B cell (primary cell): ENCODE measurements around the gene MRPS9. TPM values are rescaled to one million over a fixed set of nuclear protein-coding genes. Genes with fewer than 3 reads are reported as not detected.
A peak's percentile ranks its signal among the peaks of the same experiment; 100 is the strongest.

Experiments used
- ATAC-seq: fragments of 200-7000 bp; cut with Tn5 transposase; one replicate; pipeline ENCODE4 v1.10.0; 2021; ENCODE audit warnings: low read depth, mild to moderate bottlenecking, moderate number of reproducible peaks, moderate library complexity
- CTCF ChIA-PET: fragments of 350-600 bp; sonication (Branson Sonifier 250); formaldehyde crosslinking; loops from one replicate; lab custom pipeline; 2021; ENCODE audit warnings: antibody characterized with exemption, inconsistent platforms; lab: Charles Lee
- POLR2A ChIA-PET: fragments of 350-600 bp; sonication (Branson Sonifier 250); formaldehyde crosslinking; loops from one replicate; lab custom pipeline; 2021; ENCODE audit warnings: antibody characterized with exemption; lab: Charles Lee
- DNase-seq: peaks from one replicate; pipeline ENCODE4 v3.0.0; 2013
- H2AFZ ChIP-seq: 2 replicates; pipeline ENCODE4 v1.6.1; 2012; ENCODE audit warnings: mild to moderate bottlenecking, low read depth, low read length; ENCODE audit not compliant: insufficient read depth, poor library complexity, severe bottlenecking
- H3K27ac ChIP-seq, 2 donors: 1 replicate in 1 of 2; 2 replicates in 1 of 2; pipeline ENCODE4 v1.5.1; 2012 to 2013; ENCODE audit warnings: low read length in 2 of 2, mild to moderate bottlenecking in 2 of 2, moderate library complexity in 1 of 2
- H3K27me3 ChIP-seq, 4 experiments: fragments of 200-600 bp in 1 of 4; sonication (generic) in 1 of 4; replicated peaks in 1 of 4; 1 replicate in 2 of 4; 2 replicates in 2 of 4; pipeline versions ENCODE4 v1.6.1 to v1.7.0; 2013 to 2016; ENCODE audit warnings: low read length in 3 of 4, mild to moderate bottlenecking in 2 of 4, mixed read lengths in 1 of 4, moderate library complexity in 1 of 4; ENCODE audit not compliant: insufficient read depth in 4 of 4, control insufficient read depth in 3 of 4; ENCODE audit errors: control extremely low read depth in 1 of 4
- H3K36me3 ChIP-seq, 2 experiments: replicated peaks in 1 of 2; 1 replicate in 1 of 2; 2 replicates in 1 of 2; pipeline versions ENCODE4 v1.6.1 to v1.7.1; 2013; ENCODE audit warnings: low read length in 1 of 2; ENCODE audit not compliant: insufficient read depth in 2 of 2, control insufficient read depth in 1 of 2; ENCODE audit errors: control extremely low read depth in 1 of 2, extremely low read depth in 1 of 2
- H3K4me1 ChIP-seq, 2 donors: fragments of 200-600 bp in 1 of 2; sonication (generic) in 1 of 2; 1 replicate in 1 of 2; 2 replicates in 1 of 2; pipeline versions ENCODE4 v1.5.1 to v1.6.1; 2013 to 2017; ENCODE audit warnings: low read length in 2 of 2; ENCODE audit not compliant: control insufficient read depth in 2 of 2, insufficient read depth in 2 of 2
- H3K4me2 ChIP-seq: replicated peaks from 2 replicates; pipeline ENCODE3; 2012; ENCODE audit warnings: mild to moderate bottlenecking, low read depth, low read length; ENCODE audit not compliant: poor library complexity, severe bottlenecking
- H3K4me3 ChIP-seq, 5 experiments: fragments of 200-600 bp in 1 of 5; sonication (generic) in 1 of 5; 1 replicate in 3 of 5; 2 replicates in 2 of 5; pipeline versions ENCODE4 v1.5.1 to v1.7.0; 2011 to 2016; ENCODE audit warnings: low read length in 4 of 5, mild to moderate bottlenecking in 4 of 5, low read depth in 2 of 5, control low read depth in 1 of 5, moderate library complexity in 1 of 5; ENCODE audit not compliant: insufficient read depth in 1 of 5; ENCODE audit errors: control extremely low read depth in 1 of 5, extremely low read depth in 1 of 5
- H3K79me2 ChIP-seq: fragments of 200-600 bp; sonication (generic); one replicate; pipeline ENCODE4 v1.6.0; 2016; ENCODE audit warnings: low read length; ENCODE audit not compliant: control insufficient read depth, insufficient read depth
- H3K9ac ChIP-seq: fragments of 200-600 bp; sonication (generic); 2 replicates; pipeline ENCODE4 v1.6.1; 2017; ENCODE audit warnings: mild to moderate bottlenecking, low read length, moderate library complexity
- H3K9me3 ChIP-seq, 3 donors: one replicate each; pipeline versions ENCODE4 v1.6.1 to v1.7.1; 2013; ENCODE audit warnings: low read length in 2 of 3; ENCODE audit not compliant: control insufficient read depth in 2 of 3, insufficient read depth in 1 of 3; ENCODE audit errors: control extremely low read depth in 1 of 3
- H4K20me1 ChIP-seq: 2 replicates; pipeline ENCODE4 v1.6.0; 2012; ENCODE audit warnings: mild to moderate bottlenecking, low read length; ENCODE audit not compliant: insufficient read depth, control insufficient read depth, poor library complexity, severe bottlenecking
- H3K27ac Mint-ChIP-seq: one replicate; pipeline ENCODE4 v1.8.0; 2021; ENCODE audit warnings: mixed read lengths
- H3K27me3 Mint-ChIP-seq: one replicate; pipeline ENCODE4 v1.8.0; 2021; ENCODE audit warnings: mixed read lengths
- H3K4me1 Mint-ChIP-seq: one replicate; pipeline ENCODE4 v1.8.0; 2021; ENCODE audit warnings: mixed read lengths
- H3K4me3 Mint-ChIP-seq: one replicate; pipeline ENCODE4 v1.8.0; 2021; ENCODE audit warnings: mixed read lengths
- H3K9me3 Mint-ChIP-seq: one replicate; pipeline ENCODE4 v1.8.0; 2022; ENCODE audit warnings: mixed read lengths; ENCODE audit not compliant: insufficient read depth
- EZH2 ChIP-seq: IDR thresholded peaks from 2 replicates; pipeline ENCODE4 v1.6.1; 2012; ENCODE audit warnings: borderline replicate concordance, low read depth, mild to moderate bottlenecking, moderate library complexity, low read length; ENCODE audit not compliant: insufficient read depth, poor library complexity, severe bottlenecking
- WGBS: methylation state at CpG from one replicate; pipeline ENCODE4 v1.1.5; 2013; ENCODE audit warnings: missing lambda C conversion rate; ENCODE audit not compliant: insufficient coverage; 5-methylcytosine and 5-hydroxymethylcytosine counted together
- intact Hi-C: fragments of 100-400 bp; cut with micrococcal nuclease; formaldehyde crosslinking; loops from one replicate; pipeline ENCODE4 v1.10.0; 2022
- polyA plus RNA-seq: library from polyadenylated mRNA; depleted of rRNA; stranded (reverse); fragments of >200 nt; gene quantifications from 2 replicates; pipeline ENCODE4 v1.2.3, GENCODE V29; 2012
- total RNA-seq, 2 donors: library from RNA; stranded (reverse); fragments of 120-200 nt in 1 of 2; gene quantifications; 1 replicate in 1 of 2; 2 replicates in 1 of 2; pipeline versions ENCODE4 v1.2.3 to v1.2.4, GENCODE V29; 2013 to 2022
- TF ChIP-seq, protein P1 (sequence below): fragments of 200-600 bp; IDR thresholded peaks from one replicate; pipeline ENCODE4 v1.8.0; 2022; ENCODE audit warnings: antibody characterized with exemption, mild to moderate bottlenecking

The MRPS9 gene
- total and polyA plus RNA-seq, 2 donors (not counting 1 experiment from before 2014, with no cell fraction given): 13.0 to 19.8 TPM

DNA sequence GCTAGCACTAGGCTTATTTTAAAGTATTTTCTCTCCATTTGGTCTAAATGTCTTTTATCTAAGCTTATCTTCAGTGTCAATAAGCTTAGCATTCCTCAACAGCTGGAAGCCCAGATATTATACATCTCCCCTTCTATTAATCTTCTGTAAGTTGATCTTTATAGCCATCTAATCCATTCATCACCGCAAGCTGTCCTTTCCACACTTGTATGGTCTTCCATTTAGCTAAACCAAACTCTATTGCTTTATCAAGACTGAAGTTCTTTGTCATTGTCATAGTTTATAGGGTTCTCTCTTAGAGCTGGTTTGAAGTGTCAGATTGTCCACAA lies 102.3 kb downstream of the MRPS9 start:
- no CpG with 5 or more reads among the region's 1 CpG for WGBS
- Histone ChIP-seq H3K4me2 (no peak overlapping the region), H3K4me1 (peaks cover 14 to 21% of the 10 kb centered on the region in 2 donors), H3K36me3 (no peaks in the 10 kb centered on the region), H3K79me2 (no peaks in the 10 kb centered on the region), H3K27me3 (peaks cover 0 to 7% (median 0%) of the 10 kb centered on the region in 4 experiments), H3K27ac (no peak overlapping the region), H3K9me3 (no peaks in the 10 kb centered on the region), H2AFZ (no peak overlapping the region), H4K20me1 (no peaks in the 10 kb centered on the region), H3K4me3 (no peak overlapping the region), H3K9ac (no peak overlapping the region)
- H3K27me3 Mint-ChIP-seq: no peaks in the 10 kb centered on the region
- ATAC-seq: no peak
- CTCF ChIA-PET: interaction anchor here (1.5 kb wide), 1 partner anchor 25 kb away, joined by 7 read pairs; no protein-coding TSS in a partner anchor
- H3K27ac Mint-ChIP-seq: no peak overlapping the region
- DNase-seq: no peak
- intact Hi-C loops: loop anchor here (5.0 kb wide), 2 partner anchors 37 to 103 kb away; partner anchors contain the start of gene MRPS9
- H3K4me1 Mint-ChIP-seq: peaks cover 29% of the 10 kb centered on the region
- no peak for TF ChIP-seq EZH2
- TF ChIP-seq, protein P1, sequence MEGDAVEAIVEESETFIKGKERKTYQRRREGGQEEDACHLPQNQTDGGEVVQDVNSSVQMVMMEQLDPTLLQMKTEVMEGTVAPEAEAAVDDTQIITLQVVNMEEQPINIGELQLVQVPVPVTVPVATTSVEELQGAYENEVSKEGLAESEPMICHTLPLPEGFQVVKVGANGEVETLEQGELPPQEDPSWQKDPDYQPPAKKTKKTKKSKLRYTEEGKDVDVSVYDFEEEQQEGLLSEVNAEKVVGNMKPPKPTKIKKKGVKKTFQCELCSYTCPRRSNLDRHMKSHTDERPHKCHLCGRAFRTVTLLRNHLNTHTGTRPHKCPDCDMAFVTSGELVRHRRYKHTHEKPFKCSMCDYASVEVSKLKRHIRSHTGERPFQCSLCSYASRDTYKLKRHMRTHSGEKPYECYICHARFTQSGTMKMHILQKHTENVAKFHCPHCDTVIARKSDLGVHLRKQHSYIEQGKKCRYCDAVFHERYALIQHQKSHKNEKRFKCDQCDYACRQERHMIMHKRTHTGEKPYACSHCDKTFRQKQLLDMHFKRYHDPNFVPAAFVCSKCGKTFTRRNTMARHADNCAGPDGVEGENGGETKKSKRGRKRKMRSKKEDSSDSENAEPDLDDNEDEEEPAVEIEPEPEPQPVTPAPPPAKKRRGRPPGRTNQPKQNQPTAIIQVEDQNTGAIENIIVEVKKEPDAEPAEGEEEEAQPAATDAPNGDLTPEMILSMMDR: no peak
- no peaks in the 10 kb centered on the region for H3K9me3 Mint-ChIP-seq
- H3K4me3 Mint-ChIP-seq: no peak overlapping the region
- POLR2A ChIA-PET: no interaction called here

DNA sequence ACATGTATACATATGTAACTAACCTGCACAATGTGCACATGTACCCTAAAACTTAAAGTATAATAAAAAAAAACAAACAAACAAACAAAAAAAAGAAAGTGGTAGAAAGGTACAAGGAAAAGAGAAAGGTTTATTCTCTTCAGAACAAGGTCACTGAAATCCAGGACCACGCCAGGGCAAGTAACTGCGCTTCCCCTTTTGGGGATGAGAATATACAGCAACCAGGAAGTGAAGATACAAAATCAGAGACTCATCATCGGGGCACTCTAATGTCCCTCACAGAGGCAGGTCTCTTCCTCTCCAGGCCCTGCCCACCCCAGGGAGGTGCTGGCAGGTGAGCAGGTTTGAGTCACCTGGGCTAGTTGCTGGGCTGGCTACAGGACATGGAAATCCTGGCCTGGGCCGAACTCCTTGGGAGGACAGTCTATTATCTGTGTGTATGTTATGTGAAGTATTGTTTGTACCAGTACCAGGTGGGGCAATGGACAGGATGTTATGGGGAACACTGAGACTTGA lies 103.3 kb downstream of the MRPS9 start:
- no peak for ATAC-seq
- Mint-ChIP-seq H3K9me3 (no peaks in the 10 kb centered on the region), H3K27ac (peak overlapping the region; percentile 61), H3K27me3 (no peaks in the 10 kb centered on the region), H3K4me1 (peaks cover 30% of the 10 kb centered on the region), H3K4me3 (peak overlapping the region; percentile 20)
- intact Hi-C loops: loop anchor here (5.0 kb wide), 2 partner anchors 36 to 104 kb away; partner anchors contain the start of gene MRPS9
- Histone ChIP-seq H4K20me1 (no peaks in the 10 kb centered on the region), H3K27ac (peak overlapping the region; percentile 4 to 12), H3K4me1 (peaks cover 17 to 24% of the 10 kb centered on the region in 2 donors), H3K27me3 (peaks cover 0 to 7% (median 0%) of the 10 kb centered on the region in 4 experiments), H3K4me2 (peak overlapping the region; percentile 26), H3K36me3 (no peaks in the 10 kb centered on the region), H2AFZ (peak overlapping the region; percentile 66), H3K4me3 (no peak overlapping the region), H3K9me3 (no peaks in the 10 kb centered on the region), H3K79me2 (no peaks in the 10 kb centered on the region), H3K9ac (no peak overlapping the region)
- WGBS: 83% methylated on average over 3 of the region's 4 CpGs
- DNase-seq: peak; percentile 20
- POLR2A ChIA-PET: no interaction called here
- CTCF ChIA-PET: interaction anchor here (1.4 kb wide), 1 partner anchor 91 kb away, joined by 3 read pairs; no protein-coding TSS in a partner anchor
- TF ChIP-seq, protein P1: no peak
- TF ChIP-seq EZH2: no peak
